HG03457 (cell line): ENCODE results near the gene CHM.

Source experiments
- ATAC-seq: cut with Tn5 transposase; IDR thresholded peaks from one replicate; pipeline ENCODE4 v1.9.1; 2021; ENCODE audit warnings: moderate number of reproducible peaks; ENCODE audit not compliant: unreplicated experiment

The CHM gene

GRCh38 chrX:85914431-85914830, 132.9 kb downstream of the CHM start:
- no peak for ATAC-seq

- no peak for ATAC-seq
Measured at GRCh38 chrX:85907316-85907715, 140.0 kb downstream of the CHM start.

GRCh38 chrX:85906399-85906798, 141.0 kb downstream of the CHM start:
- no peak for ATAC-seq

- ATAC-seq, result no peak
Measured at GRCh38 chrX:85905851-85906250, 141.5 kb downstream of the CHM start.

- no peak for ATAC-seq
Measured at GRCh38 chrX:85903692-85904471, 143.5 kb downstream of the CHM start.

- ATAC-seq, result no peak
Measured at GRCh38 chrX:85897362-85898126, 149.8 kb downstream of the CHM start.

GRCh38 chrX:85882601-85883000, 164.8 kb downstream of the CHM start:
- ATAC-seq, result no peak

- no peak for ATAC-seq
Measured at GRCh38 chrX:85870585-85870984, 176.8 kb downstream of the CHM start.

- no peak for ATAC-seq
Measured at GRCh38 chrX:85865324-85865723, 182.0 kb downstream of the CHM start.

- ATAC-seq, result no peak
Measured at GRCh38 chrX:85859426-85859825, 187.9 kb downstream of the CHM start.

GRCh38 chrX:85851418-85851817, 195.9 kb downstream of the CHM start:
- ATAC-seq, result no peak

- no peak for ATAC-seq
Measured at GRCh38 chrX:85836868-85837267, 210.5 kb downstream of the CHM start.

- no peak for ATAC-seq
Measured at GRCh38 chrX:85828771-85829170, 218.6 kb downstream of the CHM start.

GRCh38 chrX:85815203-85815751, 232.1 kb downstream of the CHM start:
- ATAC-seq, result no peak
